ENCODE measurements around the gene PPP1R3C.

Gene PPP1R3C

GRCh38 chr10:91632671-91633550, at the start of gene PPP1R3C:
TSS of gene PPP1R3C (minus strand) at chr10:91633071. CDS start at chr10:91632969, 102 bp downstream.
- peak; percentile 55 for DNase-seq

- DNase-seq, result no peak
Observed at GRCh38 chr10:91681361-91682276, 48.7 kb upstream of the PPP1R3C start.

- no peak for DNase-seq
Observed at GRCh38 chr10:91680487-91680886, 47.6 kb upstream of the PPP1R3C start.

- no peak for DNase-seq
Observed at GRCh38 chr10:91679296-91679695, 46.4 kb upstream of the PPP1R3C start.

GRCh38 chr10:91677911-91678310, 45.0 kb upstream of the PPP1R3C start:
- DNase-seq, result no peak

- peak; percentile 40 for DNase-seq
Observed at GRCh38 chr10:91672021-91672608, 39.2 kb upstream of the PPP1R3C start.

GRCh38 chr10:91668913-91669312, 36.0 kb upstream of the PPP1R3C start:
- no peak for DNase-seq

GRCh38 chr10:91665842-91666241, 33.0 kb upstream of the PPP1R3C start:
- DNase-seq, result no peak

GRCh38 chr10:91664426-91664825, 31.6 kb upstream of the PPP1R3C start:
- no peak for DNase-seq

- no peak for DNase-seq
Observed at GRCh38 chr10:91662993-91663392, 30.1 kb upstream of the PPP1R3C start.

- no peak for DNase-seq
Observed at GRCh38 chr10:91653219-91653870, 20.5 kb upstream of the PPP1R3C start.

GRCh38 chr10:91652364-91652763, 19.5 kb upstream of the PPP1R3C start:
- DNase-seq, result no peak

GRCh38 chr10:91643700-91644099, 10.8 kb upstream of the PPP1R3C start:
- no peak for DNase-seq

- no peak for DNase-seq
Observed at GRCh38 chr10:91642831-91643692, 10.2 kb upstream of the PPP1R3C start.

- no peak for DNase-seq
Observed at GRCh38 chr10:91636892-91637291, 4.0 kb upstream of the PPP1R3C start.

- DNase-seq, result no peak
Observed at GRCh38 chr10:91635401-91636400, 2.8 kb upstream of the PPP1R3C start.

GRCh38 chr10:91634898-91635297, 2.0 kb upstream of the PPP1R3C start:
- no peak for DNase-seq

- no peak for DNase-seq
Observed at GRCh38 chr10:91634246-91634645, 1.4 kb upstream of the PPP1R3C start.

- DNase-seq, result no peak
Observed at GRCh38 chr10:91630625-91631024, 2.2 kb downstream of the PPP1R3C start.

Measured in NCI-H524 treated with DMSO at 0.1 percent for 48 hours (cell line).